ENCODE results near the gene SERPINA12. TPM values are rescaled to one million over a fixed set of nuclear protein-coding genes. Genes with fewer than 3 reads are reported as not detected.
A peak's percentile ranks its signal among the peaks of the same experiment; 100 is the strongest.
"Not testable (repeated sequence)": the region's sequence is repeated elsewhere in the genome, so short reads cannot be mapped to it uniquely, and the experiment has no call there.

SERPINA12 gene
- total and polyA plus RNA-seq, 7 donors, result not detected

- TF ChIP-seq, protein P1, sequence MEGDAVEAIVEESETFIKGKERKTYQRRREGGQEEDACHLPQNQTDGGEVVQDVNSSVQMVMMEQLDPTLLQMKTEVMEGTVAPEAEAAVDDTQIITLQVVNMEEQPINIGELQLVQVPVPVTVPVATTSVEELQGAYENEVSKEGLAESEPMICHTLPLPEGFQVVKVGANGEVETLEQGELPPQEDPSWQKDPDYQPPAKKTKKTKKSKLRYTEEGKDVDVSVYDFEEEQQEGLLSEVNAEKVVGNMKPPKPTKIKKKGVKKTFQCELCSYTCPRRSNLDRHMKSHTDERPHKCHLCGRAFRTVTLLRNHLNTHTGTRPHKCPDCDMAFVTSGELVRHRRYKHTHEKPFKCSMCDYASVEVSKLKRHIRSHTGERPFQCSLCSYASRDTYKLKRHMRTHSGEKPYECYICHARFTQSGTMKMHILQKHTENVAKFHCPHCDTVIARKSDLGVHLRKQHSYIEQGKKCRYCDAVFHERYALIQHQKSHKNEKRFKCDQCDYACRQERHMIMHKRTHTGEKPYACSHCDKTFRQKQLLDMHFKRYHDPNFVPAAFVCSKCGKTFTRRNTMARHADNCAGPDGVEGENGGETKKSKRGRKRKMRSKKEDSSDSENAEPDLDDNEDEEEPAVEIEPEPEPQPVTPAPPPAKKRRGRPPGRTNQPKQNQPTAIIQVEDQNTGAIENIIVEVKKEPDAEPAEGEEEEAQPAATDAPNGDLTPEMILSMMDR (IDR thresholded peaks at IDR 0.05), result peak; percentile 83
- H3K36me3 ChIP-seq (ENCODE audit: insufficient read depth in 1 of 2, low read depth in 1 of 2), result no peaks in the 10 kb centered on the region
- no peaks in the 10 kb centered on the region for H3K9me3 ChIP-seq
- DNase-seq (peak; percentile 47 to 71), ATAC-seq (peak; percentile 42 to 85 (median 71))
- no peak overlapping the region for H3K4me3 ChIP-seq
- H3K27ac ChIP-seq, result no peak overlapping the region
- intact Hi-C loops (cut with DNase I), result loop anchor here in 1 of 2 donors (5.0 to 10.0 kb wide), 3 partner anchors 59 to 351 kb away; no protein-coding TSS in a partner anchor
- H3K4me1 ChIP-seq, result no peaks in the 10 kb centered on the region
- 13 to 17% (median 13%) methylated on average over 26 of the region's 26 CpGs for WGBS, 3 donors
- H3K27me3 ChIP-seq (ENCODE audit: insufficient read depth in 3 of 3, low read length in 2 of 3), result peaks cover 0 to 12% (median 2%) of the 10 kb centered on the region in 3 donors
These were observed 23.1 kb downstream of the SERPINA12 start for GRCh38 chr14:94485944-94486841.

DNA sequence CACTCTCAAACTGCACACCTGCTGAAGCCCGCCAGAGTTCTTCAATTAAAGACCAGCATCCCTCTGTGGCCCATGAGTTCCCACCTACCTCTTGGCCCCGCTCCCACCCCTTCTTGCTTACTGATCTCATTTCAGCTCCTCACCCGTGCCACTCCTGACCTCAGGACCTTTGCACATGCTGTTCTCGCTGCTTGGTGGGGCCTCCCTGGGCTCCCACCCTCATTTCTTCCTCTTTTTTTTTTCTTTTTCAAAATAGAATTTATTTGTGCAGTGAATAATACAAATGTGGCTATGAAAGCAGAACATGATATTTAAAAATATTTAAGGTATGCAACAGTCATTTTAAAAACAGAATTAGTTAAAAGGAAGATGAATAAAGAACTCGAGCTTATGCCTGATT, 24.8 kb downstream of the SERPINA12 start:
- Histone ChIP-seq H3K27me3 (ENCODE audit: insufficient read depth in 3 of 3, low read length in 2 of 3) (peaks cover 0 to 9% (median 2%) of the 10 kb centered on the region in 3 donors), H3K4me1 (no peaks in the 10 kb centered on the region), H3K9me3 (no peaks in the 10 kb centered on the region), H3K27ac (no peak overlapping the region), H3K4me3 (no peak overlapping the region), H3K36me3 (ENCODE audit: insufficient read depth in 1 of 2, low read depth in 1 of 2) (no peaks in the 10 kb centered on the region)
- 73 to 80% (median 77%) methylated on average over 5 of the region's 5 CpGs for WGBS, 3 donors
- ATAC-seq (no peak), DNase-seq (no peak)
- intact Hi-C loops (cut with DNase I), result loop anchor here in 1 of 2 donors (10.0 kb wide), 2 partner anchors 130 to 350 kb away; no protein-coding TSS in a partner anchor
- TF ChIP-seq, protein P1 (IDR thresholded peaks at IDR 0.05), result no peak

DNA sequence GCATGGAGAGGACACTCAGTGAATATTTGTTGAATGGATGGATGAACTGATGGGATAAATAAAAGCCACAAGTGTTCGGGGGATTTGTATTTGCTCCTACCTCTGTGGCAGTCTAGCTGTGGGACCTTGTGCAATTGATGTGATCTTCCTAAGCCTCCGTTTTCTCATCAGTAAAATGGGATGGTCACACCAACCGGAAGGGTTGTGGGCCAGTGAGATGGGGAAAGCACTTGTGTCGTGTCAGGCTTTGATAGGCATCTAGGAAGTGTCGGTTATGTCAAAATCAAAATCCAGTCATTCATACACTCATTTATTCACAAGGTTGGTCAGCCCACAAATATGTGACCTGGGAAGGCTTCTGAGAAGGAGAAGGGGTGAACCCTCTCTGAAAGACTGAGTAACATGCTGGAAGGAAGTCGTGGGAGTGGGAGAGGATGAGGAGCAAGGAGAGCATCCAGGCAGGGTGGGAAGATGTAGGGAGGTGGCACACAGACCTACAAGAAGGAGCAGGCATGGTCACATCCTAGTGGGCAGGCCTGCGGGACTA, 25.5 kb downstream of the SERPINA12 start:
- ATAC-seq, result no peak
- TF ChIP-seq, protein P1 (IDR thresholded peaks at IDR 0.05), result no peak
- 74 to 82% (median 78%) methylated on average over 7 of the region's 7 CpGs for WGBS, 3 donors
- DNase-seq, result no peak
- H3K36me3 ChIP-seq (ENCODE audit: insufficient read depth in 1 of 2, low read depth in 1 of 2), result no peaks in the 10 kb centered on the region
- no peaks in the 10 kb centered on the region for H3K4me1 ChIP-seq
- no peaks in the 10 kb centered on the region for H3K9me3 ChIP-seq
- H3K27me3 ChIP-seq (ENCODE audit: insufficient read depth in 3 of 3, low read length in 2 of 3), result peaks cover 0 to 9% (median 5%) of the 10 kb centered on the region in 3 donors
- H3K4me3 ChIP-seq, result no peak overlapping the region
- intact Hi-C loops (cut with DNase I), result loop anchor here in 1 of 2 donors (10.0 kb wide), 2 partner anchors 129 to 349 kb away; no protein-coding TSS in a partner anchor
- H3K27ac ChIP-seq, result no peak overlapping the region

DNA sequence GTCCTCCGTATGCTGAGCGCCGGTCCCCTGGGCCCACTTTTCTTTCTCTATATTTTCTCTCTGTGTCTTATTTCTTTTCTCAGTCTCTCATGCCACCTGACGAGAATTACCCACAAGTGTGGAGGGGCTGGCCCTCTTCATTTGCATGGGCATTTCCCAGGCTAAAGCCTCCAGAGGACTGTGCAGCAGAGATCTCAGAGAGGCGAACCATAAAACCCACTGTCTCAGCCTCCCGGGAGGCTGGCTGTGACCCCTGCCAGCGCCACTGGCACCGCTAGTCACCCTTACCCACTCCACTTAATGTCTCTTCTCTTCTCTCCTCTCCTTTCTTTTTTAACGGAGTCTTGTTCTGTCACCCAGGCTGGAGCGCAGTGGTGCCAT, 26.2 kb downstream of the SERPINA12 start:
- Histone ChIP-seq H3K4me1 (no peaks in the 10 kb centered on the region), H3K36me3 (ENCODE audit: insufficient read depth in 1 of 2, low read depth in 1 of 2) (no peaks in the 10 kb centered on the region), H3K27me3 (ENCODE audit: insufficient read depth in 3 of 3, low read length in 2 of 3) (peaks cover 0 to 5% (median 5%) of the 10 kb centered on the region in 3 donors), H3K4me3 (no peak overlapping the region), H3K9me3 (no peaks in the 10 kb centered on the region), H3K27ac (no peak overlapping the region)
- ATAC-seq (no peak), DNase-seq (no peak)
- TF ChIP-seq, protein P1 (IDR thresholded peaks at IDR 0.05), result no peak
- WGBS, 3 donors, result 81 to 87% (median 86%) methylated on average over 10 of the region's 10 CpGs
- intact Hi-C loops (cut with DNase I), result loop anchor here in 1 of 2 donors (10.0 kb wide), 2 partner anchors 128 to 348 kb away; no protein-coding TSS in a partner anchor

DNA sequence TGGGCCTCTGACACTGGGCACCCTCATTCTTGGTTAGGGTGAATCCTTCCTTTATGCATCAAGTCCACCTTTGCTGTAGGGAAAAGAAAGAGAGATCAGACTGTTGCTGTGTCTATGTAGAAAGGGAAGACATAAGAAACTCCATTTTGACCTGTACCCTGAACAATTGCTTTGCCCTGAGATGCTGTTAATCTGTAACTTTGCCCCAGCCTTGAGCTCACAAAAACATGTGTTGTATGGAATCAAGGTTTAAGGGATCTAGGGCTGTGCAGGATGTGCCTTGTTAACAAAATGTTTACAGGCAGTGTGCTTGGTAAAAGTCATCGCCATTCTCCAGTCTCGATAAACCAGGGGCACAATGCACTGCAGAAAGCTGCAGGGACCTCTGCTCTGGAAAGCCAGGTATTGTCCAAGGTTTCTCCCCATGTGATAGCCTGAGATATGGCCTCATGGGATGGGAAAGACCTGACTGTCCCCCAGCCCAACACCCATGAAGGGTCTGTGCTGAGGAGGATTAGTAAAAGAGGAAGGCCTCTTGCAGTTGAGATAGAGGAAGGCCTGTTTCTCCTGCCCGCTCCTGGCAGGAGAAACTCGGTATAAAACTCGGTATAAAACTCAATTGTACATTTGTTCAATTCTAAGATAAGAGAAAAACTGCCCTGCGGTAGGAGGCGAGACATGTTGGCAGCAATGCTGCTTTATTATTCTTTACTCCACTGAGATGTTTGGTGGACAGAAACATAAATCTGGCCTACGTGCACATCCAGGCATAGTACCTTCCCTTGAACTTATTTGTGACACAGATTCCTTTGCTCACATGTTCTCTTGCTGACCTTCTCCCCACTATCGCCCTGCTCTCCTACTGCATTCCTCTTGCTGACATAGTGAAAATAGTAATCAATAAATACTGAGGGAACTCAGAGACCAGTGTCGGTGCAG, 26.9 kb downstream of the SERPINA12 start:
- not testable (repeated sequence) for ATAC-seq; DNase-seq; H3K27ac ChIP-seq; H3K36me3 ChIP-seq (ENCODE audit: insufficient read depth in 1 of 2, low read depth in 1 of 2); H3K4me3 ChIP-seq; H3K27me3 ChIP-seq (ENCODE audit: insufficient read depth in 3 of 3, low read length in 2 of 3); H3K9me3 ChIP-seq; H3K4me1 ChIP-seq
- intact Hi-C loops (cut with DNase I), result loop anchor here in 1 of 2 donors (10.0 kb wide), 2 partner anchors 128 to 348 kb away; no protein-coding TSS in a partner anchor
- WGBS, 3 donors, result 82 to 83% (median 82%) methylated on average over 10 of the region's 10 CpGs

Measured in psoas muscle (tissue), 8 donors.